DMS53 (cell line): ENCODE data around the gene KLHDC7B.

Experiments used
- DNase-seq: peaks from one replicate; lab custom pipeline; 2025; lab: John Stamatoyannopoulos, UW

The KLHDC7B gene

DNA sequence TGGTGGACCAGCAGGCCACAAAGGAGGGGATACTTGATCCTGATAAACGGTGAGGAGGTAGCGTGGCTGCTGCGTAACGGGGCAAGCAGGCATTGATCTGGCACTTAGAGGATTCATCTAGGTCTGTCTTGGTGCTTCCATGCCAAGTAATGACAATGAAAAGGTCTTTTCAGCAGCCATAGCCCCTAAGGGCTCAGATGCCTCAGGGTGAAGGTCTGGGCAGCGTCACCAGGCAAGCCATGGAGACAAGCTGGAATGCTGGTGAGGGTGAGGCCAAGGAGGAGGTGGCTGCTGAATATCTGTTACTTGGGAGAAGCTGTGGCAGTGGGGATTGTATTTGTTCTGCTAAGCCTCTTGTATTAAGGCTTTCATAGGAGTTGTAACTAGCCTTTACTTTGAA is 41.7 kb downstream of the KLHDC7B start:
- DNase-seq = no peak

DNA sequence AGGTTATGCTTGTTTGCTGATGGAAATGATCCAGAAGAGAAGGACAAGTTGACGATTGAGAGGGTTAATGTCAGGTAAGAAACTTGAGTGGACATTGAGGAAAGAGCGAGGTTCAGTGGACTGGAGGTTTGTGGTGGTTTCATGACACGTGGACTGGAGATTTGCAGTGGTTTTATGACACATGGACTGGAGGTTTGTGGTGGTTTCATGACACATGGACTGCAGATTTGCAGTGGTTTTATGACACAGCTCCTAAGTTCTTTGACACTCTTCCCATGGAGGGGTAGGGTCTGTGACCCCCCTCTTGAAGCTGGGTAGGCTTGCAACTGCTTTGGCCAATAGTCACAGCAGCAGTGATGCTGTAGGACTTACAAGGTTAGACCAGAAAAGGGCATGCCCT is 49.5 kb downstream of the KLHDC7B start:
- DNase-seq = no peak

DNA sequence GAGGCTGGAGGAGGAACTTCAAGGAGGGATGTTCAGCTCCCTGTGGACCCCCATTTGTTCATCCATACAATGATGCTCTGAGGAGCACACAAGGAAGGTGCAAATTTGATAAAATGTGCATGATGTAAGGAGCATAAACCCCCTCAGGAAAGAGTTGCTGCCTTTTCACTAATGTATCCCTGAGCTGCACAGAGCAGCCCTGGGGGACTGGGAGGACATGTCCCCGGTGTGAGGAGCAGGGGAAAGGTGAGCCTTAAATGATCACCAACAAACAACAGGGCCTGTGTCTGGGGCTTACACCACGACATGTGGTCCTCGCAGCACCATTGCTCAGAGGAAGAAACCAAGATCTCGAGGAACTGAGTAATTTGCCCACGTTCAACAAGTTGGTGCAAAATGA is 51.4 kb downstream of the KLHDC7B start:
- DNase-seq = no peak

DNA sequence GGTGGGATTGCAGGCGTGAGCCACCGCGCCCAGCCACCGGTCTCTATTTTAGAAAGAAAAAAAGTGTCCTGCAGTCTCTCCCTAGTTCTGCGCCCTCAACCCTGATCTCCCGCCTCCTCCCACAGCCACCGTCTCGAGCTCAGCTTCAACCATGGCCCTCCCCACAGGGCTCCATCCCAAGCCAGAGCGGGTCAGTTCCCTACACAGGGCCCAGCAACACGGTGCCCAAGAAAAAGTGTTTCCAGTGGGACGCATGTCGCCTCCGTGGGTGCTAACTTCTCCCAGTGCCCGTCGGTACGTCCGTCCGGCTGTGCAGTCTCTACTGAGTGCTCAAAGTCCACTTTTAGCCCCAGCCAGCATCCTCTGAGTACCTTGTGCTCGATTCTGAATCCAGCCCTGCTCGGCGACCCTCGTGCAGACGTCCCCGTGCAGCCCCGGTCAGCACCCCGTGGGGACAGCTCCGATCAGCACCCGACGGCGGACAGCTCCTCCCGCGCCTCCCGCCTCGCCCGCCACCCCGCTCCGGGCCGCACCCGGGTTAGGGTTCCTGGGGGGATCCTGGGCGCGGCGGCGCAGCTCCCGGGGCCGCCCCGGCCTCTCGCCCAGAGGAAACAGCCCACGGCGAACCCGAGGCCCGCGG is 54.2 kb downstream of the KLHDC7B start:
- DNase-seq = peak; percentile 62

DNA sequence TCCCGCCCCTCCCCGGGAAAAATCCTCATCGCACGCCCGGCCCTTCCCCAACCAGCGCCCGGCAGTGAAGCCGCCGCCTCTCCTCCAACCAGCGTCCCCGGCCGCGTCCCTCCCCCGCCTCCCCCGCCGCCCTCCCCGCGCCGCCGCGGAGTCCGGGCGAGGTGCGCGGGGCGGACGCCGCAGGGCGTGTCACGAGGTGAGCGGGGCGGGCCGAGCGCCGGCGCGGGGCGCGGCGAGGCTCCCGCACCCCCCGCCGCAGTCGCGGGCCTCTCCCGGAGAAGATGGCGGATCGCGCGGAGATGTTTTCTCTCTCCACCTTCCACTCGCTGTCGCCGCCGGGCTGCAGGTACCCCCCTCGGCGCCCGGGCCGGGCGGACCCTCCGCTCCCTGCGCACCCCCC is 54.8 kb downstream of the KLHDC7B start, which contains the start of gene MAPK8IP2:
Gene MAPK8IP2, plus strand, starts transcription at position 256 of the 400 bp plus-strand sequence. Its CDS starts 26 bp downstream, at position 282.
- peak; percentile 79 for DNase-seq
